Cerebellar nuclear complex (tissue), 1 donor: ENCODE results near the gene ODF2.
"Not testable (repeated sequence)": the region's sequence is repeated elsewhere in the genome, so short reads cannot be mapped to it uniquely, and the experiment has no call there.

ENCODE experiments used
- DNase-seq, 2 experiments: peaks; one replicate each; lab custom pipeline; 2025; lab: John Stamatoyannopoulos, UW

Gene ODF2

GRCh38 chr9:128484686-128485413 is 29.0 kb downstream of the ODF2 start:
- DNase-seq, result no peak

- DNase-seq, result no peak
Observed at GRCh38 chr9:128485414-128485855, 29.6 kb downstream of the ODF2 start.

GRCh38 chr9:128486201-128486600 is 30.4 kb downstream of the ODF2 start:
- DNase-seq, result no peak

GRCh38 chr9:128493424-128493823 is 37.6 kb downstream of the ODF2 start:
- DNase-seq, result no peak

- no peak for DNase-seq
Observed at GRCh38 chr9:128494108-128494745, 38.4 kb downstream of the ODF2 start.

- DNase-seq, result no peak
Observed at GRCh38 chr9:128494746-128495129, 38.9 kb downstream of the ODF2 start.

- DNase-seq, result no peak
Observed at GRCh38 chr9:128495296-128495695, 39.5 kb downstream of the ODF2 start.

GRCh38 chr9:128495804-128496417 is 40.1 kb downstream of the ODF2 start:
- DNase-seq, result no peak

GRCh38 chr9:128497824-128498610 is 42.2 kb downstream of the ODF2 start:
- DNase-seq, result no peak

- no peak for DNase-seq
Observed at GRCh38 chr9:128498911-128499310, 43.1 kb downstream of the ODF2 start.

- DNase-seq, result no peak
Observed at GRCh38 chr9:128499920-128500319, 44.1 kb downstream of the ODF2 start.

- DNase-seq, result not testable (repeated sequence)
Observed at GRCh38 chr9:128503415-128503825, 47.6 kb downstream of the ODF2 start.

GRCh38 chr9:128503870-128504269 is 48.1 kb downstream of the ODF2 start:
- DNase-seq, result no peak

- DNase-seq, result peak in 1 of 2 experiments; percentile 84
Observed at GRCh38 chr9:128504485-128505413, 48.9 kb downstream of the ODF2 start, which contains the start of gene GLE1. Gene GLE1, plus strand, starts transcription at chr9:128504719. Its CDS starts 87 bp downstream, at chr9:128504806.

- DNase-seq, result no peak
Observed at GRCh38 chr9:128505414-128505765, 49.6 kb downstream of the ODF2 start.

- DNase-seq, result not testable (repeated sequence)
Observed at GRCh38 chr9:128505906-128506305, 50.1 kb downstream of the ODF2 start.

- DNase-seq, result no peak
Observed at GRCh38 chr9:128512820-128513219, 57.0 kb downstream of the ODF2 start.

- no peak for DNase-seq
Observed at GRCh38 chr9:128521956-128522355, 66.2 kb downstream of the ODF2 start.

GRCh38 chr9:128523199-128523925 is 67.6 kb downstream of the ODF2 start:
- DNase-seq, result no peak

- no peak for DNase-seq
Observed at GRCh38 chr9:128526720-128527119, 70.9 kb downstream of the ODF2 start.
